A549 (cell line): ENCODE data around the gene CLEC2B. TPM values are rescaled to one million over a fixed set of nuclear protein-coding genes. Genes with fewer than 3 reads are reported as not detected.

Source experiments
- ATAC-seq, 2 experiments: fragments of 200-7000 bp in 1 of 2; fragments of >200 bp in 1 of 2; cut with Nextera tagmentation in 1 of 2; cut with Tn5 transposase in 1 of 2; 3 replicates each; pipeline versions ENCODE4 v1.8.0 to v1.9.1; 2018 to 2020; ENCODE audit warnings: mild to moderate bottlenecking in 1 of 2, moderate library complexity in 1 of 2
- CTCF ChIA-PET: fragments of 300-600 bp; sonication (Branson Sonifier 250); formaldehyde crosslinking; extraction: SDS; loops from one replicate; lab custom pipeline; 2021; ENCODE audit warnings: antibody characterized with exemption, inconsistent platforms; lab: Yijun Ruan, JAX
- POLR2A ChIA-PET: fragments of 350-600 bp; formaldehyde crosslinking; extraction: SDS; loops from one replicate; lab custom pipeline; 2021; ENCODE audit warnings: antibody characterized with exemption, inconsistent platforms; lab: Yijun Ruan, JAX
- DNase-seq, 2 experiments: peaks; one replicate each; pipeline versions ENCODE4 v3.0.0 to v3.0.0-alpha.2; 2011 to 2016; ENCODE audit warnings: low read depth in 1 of 2, low spot score in 1 of 2
- FAIRE-seq: peaks from 2 replicates; lab custom pipeline; 2011; peaks lifted over from hg19 to GRCh38; lab: Jason Lieb, UNC
- H3K27ac ChIP-seq, 2 experiments: fragments of >200 bp; sonication (Bioruptor Twin); formaldehyde crosslinking; 3 replicates each; pipeline ENCODE4 v1.5.1; 2016 to 2017
- H3K4me1 ChIP-seq: fragments of >200 bp; sonication (Bioruptor Twin); formaldehyde crosslinking; 3 replicates; pipeline ENCODE4 v1.6.1; 2016
- H3K4me2 ChIP-seq: fragments of >200 bp; sonication (Bioruptor Twin); formaldehyde crosslinking; 3 replicates; pipeline ENCODE4 v1.6.1; 2016
- H3K4me3 ChIP-seq: fragments of >200 bp; sonication (Bioruptor Twin); formaldehyde crosslinking; 3 replicates; pipeline ENCODE4 v1.5.1; 2016
- H3K9me3 ChIP-seq: fragments of >200 bp; sonication (Bioruptor Twin); formaldehyde crosslinking; 3 replicates; pipeline ENCODE4 v1.6.1; 2016
- BHLHE40 ChIP-seq: IDR thresholded peaks from 2 replicates; pipeline ENCODE4 v1.6.1; 2012; ENCODE audit warnings: low read depth, low read length, inconsistent platforms
- CBX2 ChIP-seq: fragments of 200-600 bp; sonication (generic); IDR thresholded peaks from 2 replicates; pipeline ENCODE4 v1.6.1; 2016; ENCODE audit warnings: low read depth, mild to moderate bottlenecking, borderline replicate concordance
- CBX8 ChIP-seq: fragments of 200-600 bp; sonication (generic); IDR thresholded peaks from 2 replicates; pipeline ENCODE4 v1.6.1; 2016
- CEBPB ChIP-seq, 2 experiments: fragments of >200 bp in 1 of 2; sonication (Bioruptor Twin) in 1 of 2; formaldehyde crosslinking in 1 of 2; IDR thresholded peaks; 2 replicates each; pipeline ENCODE4 v1.6.1; 2012 to 2016
- EHF ChIP-seq: fragments of 250-450 bp; sonication (Bioruptor Pico); IDR thresholded peaks from 2 replicates; pipeline ENCODE4 v1.5.0; 2020; ENCODE audit warnings: mild to moderate bottlenecking
- FOSB ChIP-seq: fragments of 250-450 bp; sonication (Bioruptor Pico); IDR thresholded peaks from 2 replicates; pipeline ENCODE4 v1.5.0; 2020; ENCODE audit warnings: mild to moderate bottlenecking, moderate library complexity
- FOSL2 ChIP-seq, 2 experiments: fragments of 450-650 bp in 1 of 2; fragments of >200 bp in 1 of 2; sonication (Bioruptor Twin) in 1 of 2; formaldehyde crosslinking; IDR thresholded peaks; 2 replicates each; pipeline versions ENCODE4 v1.5.0 to v1.6.1; 2016 to 2020; ENCODE audit warnings: mild to moderate bottlenecking in 1 of 2, moderate library complexity in 1 of 2
- HDAC2 ChIP-seq: fragments of 200-600 bp; sonication (generic); IDR thresholded peaks from 2 replicates; pipeline ENCODE4 v1.6.1; 2016
- HOXA7 ChIP-seq: fragments of 250-450 bp; sonication (Bioruptor Pico); IDR thresholded peaks from 2 replicates; pipeline ENCODE4 v1.5.0; 2020; ENCODE audit warnings: mild to moderate bottlenecking, moderate library complexity
- JUN ChIP-seq, 2 experiments: fragments of >200 bp; sonication (Bioruptor Twin); formaldehyde crosslinking; IDR thresholded peaks; 2 replicates in 1 of 2; 3 replicates in 1 of 2; pipeline ENCODE4 v1.6.1; 2016 to 2017
- KDM1A ChIP-seq: fragments of 200-600 bp; sonication (generic); IDR thresholded peaks from 2 replicates; pipeline ENCODE4 v1.6.1; 2016; ENCODE audit warnings: low read depth, mild to moderate bottlenecking
- MYC ChIP-seq: IDR thresholded peaks from 2 replicates; pipeline ENCODE4 v1.6.1; 2012; ENCODE audit warnings: mild to moderate bottlenecking, inconsistent platforms, low read length, improper control_type of control experiment, borderline replicate concordance
- NPAS2 ChIP-seq: fragments of 250-450 bp; sonication (Bioruptor Pico); IDR thresholded peaks from 2 replicates; pipeline ENCODE4 v1.8.0; 2022; ENCODE audit warnings: mild to moderate bottlenecking, moderate library complexity, borderline replicate concordance
- POLR2AphosphoS2 ChIP-seq: conservative IDR thresholded peaks from 2 replicates; pipeline ENCODE4 v1.6.1; 2012; ENCODE audit warnings: low read length, improper control_type of control experiment, inconsistent platforms
- RCOR1 ChIP-seq: fragments of 150-350 bp; IDR thresholded peaks from 2 replicates; pipeline ENCODE4 v1.6.1; 2014; ENCODE audit warnings: antibody characterized with exemption, low read length, low read depth
- RFX5 ChIP-seq: fragments of 450-650 bp; IDR thresholded peaks from 2 replicates; pipeline ENCODE4 v1.7.1; 2014; ENCODE audit warnings: antibody characterized with exemption, mild to moderate bottlenecking, moderate library complexity
- RNF2 ChIP-seq: fragments of 200-600 bp; sonication (generic); IDR thresholded peaks from 2 replicates; pipeline ENCODE4 v1.6.1; 2016; ENCODE audit warnings: low read depth, mild to moderate bottlenecking, antibody characterized with exemption, moderate library complexity, borderline replicate concordance
- SREBF2 ChIP-seq: fragments of 450-650 bp; IDR thresholded peaks from 2 replicates; pipeline ENCODE4 v1.6.1; 2014; ENCODE audit warnings: mild to moderate bottlenecking, moderate library complexity
- ZC3H11A ChIP-seq: fragments of 450-650 bp; IDR thresholded peaks from 2 replicates; pipeline ENCODE4 v1.6.1; 2014; ENCODE audit warnings: antibody characterized with exemption, mild to moderate bottlenecking
- WGBS: methylation state at CpG from one replicate; pipeline ENCODE4 v1.1.6; 2017; ENCODE audit errors: missing lambda C conversion rate; 5-methylcytosine and 5-hydroxymethylcytosine counted together
- polyA plus RNA-seq, 4 experiments: library from polyadenylated mRNA; depleted of rRNA in 3 of 4; stranded (reverse); fragments of >200 nt; fragmentation: RNase III in 1 of 4; extraction: RNeasy Plus Mini Kit Qiagen cat#74134 plus additional on column Dnase treatment in 1 of 4; gene quantifications; 2 replicates in 3 of 4; 3 replicates in 1 of 4; pipeline ENCODE4 v1.2.3, GENCODE V29; 2011 to 2017
- TF ChIP-seq, protein P1 (sequence below): fragments of 150-350 bp; IDR thresholded peaks from 2 replicates; pipeline ENCODE4 v1.6.1; 2014; ENCODE audit warnings: low read depth, mild to moderate bottlenecking, low read length
- TF ChIP-seq, protein P2 (sequence below): fragments of >200 bp; sonication (Bioruptor Twin); formaldehyde crosslinking; IDR thresholded peaks from 3 replicates; pipeline ENCODE4 v1.6.1; 2016
- TF ChIP-seq, protein P3 (sequence below): fragments of >200 bp; sonication (Bioruptor Twin); formaldehyde crosslinking; IDR thresholded peaks from 2 replicates; pipeline ENCODE4 v1.6.1; 2016

The CLEC2B gene
- polyA plus RNA-seq, 2 of the 4 experiments (the other 2 are of a cell fraction) = 0.30 to 2.1 TPM

DNA sequence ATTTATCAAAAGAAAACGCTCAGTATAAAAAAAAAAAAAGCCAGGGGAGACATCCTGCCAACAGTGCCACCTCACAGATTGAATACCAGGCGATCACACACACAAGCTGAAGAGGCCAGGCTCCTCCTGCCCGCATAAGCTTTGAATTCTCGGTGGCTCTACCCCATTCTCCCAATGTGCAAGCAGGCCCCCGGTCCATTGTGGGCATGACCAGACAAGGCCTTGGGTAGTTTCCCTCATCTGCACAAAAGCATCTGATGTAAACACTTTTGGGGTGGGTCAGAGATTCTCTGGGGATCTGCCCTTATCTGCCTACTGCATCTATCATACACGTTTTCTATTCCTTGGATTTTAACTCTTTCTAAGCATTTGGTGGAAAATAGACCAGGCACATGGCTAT is 28.4 kb upstream of the CLEC2B start (continued):
- TF ChIP-seq, protein P1, sequence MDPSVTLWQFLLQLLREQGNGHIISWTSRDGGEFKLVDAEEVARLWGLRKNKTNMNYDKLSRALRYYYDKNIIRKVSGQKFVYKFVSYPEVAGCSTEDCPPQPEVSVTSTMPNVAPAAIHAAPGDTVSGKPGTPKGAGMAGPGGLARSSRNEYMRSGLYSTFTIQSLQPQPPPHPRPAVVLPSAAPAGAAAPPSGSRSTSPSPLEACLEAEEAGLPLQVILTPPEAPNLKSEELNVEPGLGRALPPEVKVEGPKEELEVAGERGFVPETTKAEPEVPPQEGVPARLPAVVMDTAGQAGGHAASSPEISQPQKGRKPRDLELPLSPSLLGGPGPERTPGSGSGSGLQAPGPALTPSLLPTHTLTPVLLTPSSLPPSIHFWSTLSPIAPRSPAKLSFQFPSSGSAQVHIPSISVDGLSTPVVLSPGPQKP = no peak
- no peak for TF ChIP-seq BHLHE40
- TF ChIP-seq, all 56 proteins: peak for 0

DNA sequence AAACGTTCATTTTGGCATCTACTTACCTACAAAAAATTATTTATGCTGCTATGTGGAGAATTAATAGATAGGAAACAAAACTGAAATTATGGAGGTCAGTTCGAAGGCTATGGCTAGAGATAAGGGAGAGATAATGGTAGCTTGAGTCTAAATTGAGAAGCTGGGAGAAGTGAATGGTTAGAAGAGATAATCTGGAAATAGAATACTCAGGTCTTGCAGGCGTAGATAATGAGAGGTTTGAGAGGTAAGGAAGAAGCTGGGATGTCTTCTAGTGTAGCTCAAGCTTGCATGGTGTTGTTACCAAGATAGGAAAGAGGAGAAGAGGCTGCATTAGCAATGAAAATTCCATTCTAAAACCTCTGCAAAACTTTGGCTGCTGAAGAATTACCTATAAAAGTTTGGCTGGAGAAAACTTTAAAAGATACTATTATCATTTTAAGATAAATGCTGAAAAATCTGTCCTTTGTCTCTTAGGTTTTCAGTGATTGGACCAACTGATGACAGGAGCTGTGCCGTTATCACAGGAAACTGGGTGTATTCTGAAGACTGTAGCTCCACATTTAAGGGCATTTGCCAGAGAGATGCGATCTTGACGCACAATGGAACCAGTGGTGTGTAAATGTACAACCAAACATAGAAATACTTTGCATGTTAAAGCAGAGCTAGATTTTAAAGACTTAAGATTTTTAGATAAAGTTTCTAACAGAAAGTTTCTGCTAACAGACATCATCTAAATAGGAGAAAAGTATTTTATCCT is 26.2 kb upstream of the CLEC2B start:
- no peak overlapping the region for H3K4me2 ChIP-seq
- no peak overlapping the region for H3K27ac ChIP-seq
- no peaks in the 10 kb centered on the region for H3K9me3 ChIP-seq
- POLR2A ChIA-PET = no interaction called here
- H3K4me1 ChIP-seq = no peaks in the 10 kb centered on the region
- H3K4me3 ChIP-seq = no peak overlapping the region
- TF ChIP-seq CBX8 (no peak), RCOR1 (no peak), RNF2 (no peak)
- TF ChIP-seq, protein P2, sequence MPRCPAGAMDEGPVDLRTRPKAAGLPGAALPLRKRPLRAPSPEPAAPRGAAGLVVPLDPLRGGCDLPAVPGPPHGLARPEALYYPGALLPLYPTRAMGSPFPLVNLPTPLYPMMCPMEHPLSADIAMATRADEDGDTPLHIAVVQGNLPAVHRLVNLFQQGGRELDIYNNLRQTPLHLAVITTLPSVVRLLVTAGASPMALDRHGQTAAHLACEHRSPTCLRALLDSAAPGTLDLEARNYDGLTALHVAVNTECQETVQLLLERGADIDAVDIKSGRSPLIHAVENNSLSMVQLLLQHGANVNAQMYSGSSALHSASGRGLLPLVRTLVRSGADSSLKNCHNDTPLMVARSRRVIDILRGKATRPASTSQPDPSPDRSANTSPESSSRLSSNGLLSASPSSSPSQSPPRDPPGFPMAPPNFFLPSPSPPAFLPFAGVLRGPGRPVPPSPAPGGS = no peak
- FAIRE-seq (no peak), DNase-seq (no peak), ATAC-seq (no peak)
- WGBS = 42% methylated on average over 6 of the region's 6 CpGs
- CTCF ChIA-PET = interaction anchor here (1.2 kb wide), 1 partner anchor 81 kb away, joined by 3 read pairs; no protein-coding TSS in a partner anchor

DNA sequence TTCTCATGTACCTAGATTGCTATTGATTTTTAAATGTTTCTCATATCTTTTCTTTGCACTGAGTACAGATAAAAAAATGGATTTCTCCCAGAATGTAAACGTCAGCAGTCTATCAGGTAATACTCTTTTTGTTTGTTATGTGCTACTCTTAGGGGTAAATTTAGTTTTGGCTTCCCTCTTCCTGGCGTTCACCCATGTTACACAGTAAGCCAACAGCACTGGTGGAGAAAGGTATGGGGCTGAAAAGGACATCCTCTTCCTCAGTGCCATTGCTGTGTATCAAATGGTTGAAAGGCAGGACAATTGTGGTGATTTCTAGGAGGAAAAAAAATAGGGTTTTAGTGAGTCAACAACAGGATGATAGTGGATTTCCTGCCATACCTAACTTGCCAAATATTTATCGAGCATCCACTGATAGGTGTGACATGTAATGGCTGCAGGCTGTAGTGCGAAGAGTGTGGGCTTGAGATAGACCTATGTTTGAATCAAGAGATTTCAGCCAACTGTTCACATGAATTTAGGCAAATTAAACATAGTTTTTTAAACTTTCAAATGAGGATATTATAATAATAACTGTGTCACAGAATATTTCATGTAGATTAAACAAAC is 19.6 kb upstream of the CLEC2B start:
- POLR2A ChIA-PET = no interaction called here
- H3K9me3 ChIP-seq = no peaks in the 10 kb centered on the region
- no peak overlapping the region for H3K27ac ChIP-seq
- FAIRE-seq = no peak
- H3K4me3 ChIP-seq = no peak overlapping the region
- no peak overlapping the region for H3K4me2 ChIP-seq
- WGBS = 47% methylated on average over 4 of the region's 4 CpGs
- CTCF ChIA-PET = no interaction called here
- no peak for TF ChIP-seq RNF2
- no peak for TF ChIP-seq CBX2
- TF ChIP-seq RFX5 = no peak
- TF ChIP-seq MYC = no peak
- no peak for TF ChIP-seq JUN (IDR thresholded peaks at IDR 0.05)
- no peak for DNase-seq
- no peaks in the 10 kb centered on the region for H3K4me1 ChIP-seq
- ATAC-seq = no peak

DNA sequence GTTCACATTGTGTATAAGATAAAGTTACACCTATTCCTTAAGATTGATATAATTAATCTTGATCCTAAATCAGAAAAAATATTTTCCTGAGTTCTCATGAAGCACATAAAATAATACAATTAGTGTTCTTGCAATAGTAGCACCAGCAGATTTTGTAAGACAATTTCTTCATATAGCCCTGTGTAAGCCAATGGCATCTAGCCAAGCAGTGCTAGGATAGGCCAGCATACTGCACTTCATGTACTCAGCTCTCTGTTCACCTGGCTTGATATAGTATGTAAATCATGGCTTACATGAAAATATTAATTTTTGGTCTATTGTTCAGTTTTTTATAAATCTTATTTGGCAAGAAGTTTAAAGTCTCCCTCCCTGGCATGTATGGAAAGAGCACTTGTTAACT is 14.0 kb upstream of the CLEC2B start:
- FAIRE-seq (no peak), ATAC-seq (no peak), DNase-seq (no peak)
- H3K9me3 ChIP-seq = no peaks in the 10 kb centered on the region
- no peak overlapping the region for H3K4me3 ChIP-seq
- H3K27ac ChIP-seq = no peak overlapping the region
- POLR2A ChIA-PET = no interaction called here
- H3K4me2 ChIP-seq = no peak overlapping the region
- no peaks in the 10 kb centered on the region for H3K4me1 ChIP-seq
- TF ChIP-seq JUN (IDR thresholded peaks at IDR 0.05) = no peak
- TF ChIP-seq, protein P3, sequence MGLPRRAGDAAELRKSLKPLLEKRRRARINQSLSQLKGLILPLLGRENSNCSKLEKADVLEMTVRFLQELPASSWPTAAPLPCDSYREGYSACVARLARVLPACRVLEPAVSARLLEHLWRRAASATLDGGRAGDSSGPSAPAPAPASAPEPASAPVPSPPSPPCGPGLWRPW = no peak
- TF ChIP-seq SREBF2 = no peak
- no peak for TF ChIP-seq FOSB (CRISPR knock-in tag)
- TF ChIP-seq EHF (CRISPR knock-in tag) = no peak
- CTCF ChIA-PET = no interaction called here

DNA sequence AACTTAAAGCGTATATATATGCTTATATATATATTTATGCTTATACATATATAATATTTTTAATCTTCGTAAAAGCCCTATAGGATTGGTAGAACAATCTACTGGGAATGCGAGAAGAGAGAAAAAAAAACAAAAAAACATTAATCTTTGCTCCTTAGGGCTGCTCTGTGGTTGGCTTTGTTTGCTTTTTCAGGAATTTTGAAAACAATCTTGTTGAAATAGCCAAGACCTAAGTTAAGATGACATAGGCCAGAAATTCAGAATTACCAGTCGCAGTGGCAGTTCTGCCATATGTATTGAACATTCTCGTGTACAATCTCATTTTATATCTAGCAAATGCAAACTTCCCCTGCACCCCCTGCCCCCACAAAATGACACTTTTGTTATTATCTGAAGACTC is 12.8 kb upstream of the CLEC2B start:
- WGBS = 68% methylated on average over 5 of the region's 5 CpGs
- ChIA-PET POLR2A (no interaction called here), CTCF (no interaction called here)
- no peak for TF ChIP-seq FOSL2 (IDR thresholded peaks at IDR 0.05)
- TF ChIP-seq FOSL2 (CRISPR knock-in tag; IDR thresholded peaks at IDR 0.05) = no peak
- no peak for TF ChIP-seq BHLHE40
- TF ChIP-seq CBX2 = no peak
- TF ChIP-seq, protein P2 = no peak
- TF ChIP-seq FOSB (CRISPR knock-in tag) = no peak
- TF ChIP-seq CEBPB (IDR thresholded peaks at IDR 0.05) = no peak
- TF ChIP-seq, protein P1 = no peak
- no peak for TF ChIP-seq POLR2AphosphoS2
- TF ChIP-seq HDAC2 = no peak
- TF ChIP-seq NPAS2 = no peak
- no peak for TF ChIP-seq HOXA7 (CRISPR knock-in tag)
- TF ChIP-seq KDM1A = no peak
- no peak for TF ChIP-seq ZC3H11A
- TF ChIP-seq MYC = no peak

More for the DNA sequence above, 12.8 kb upstream of the CLEC2B start:
- no peak for DNase-seq
- H3K4me2 ChIP-seq = no peak overlapping the region
- H3K4me3 ChIP-seq = no peak overlapping the region
- no peaks in the 10 kb centered on the region for H3K4me1 ChIP-seq
- no peak for ATAC-seq
- FAIRE-seq = no peak
- H3K27ac ChIP-seq = no peak overlapping the region
- H3K9me3 ChIP-seq = no peaks in the 10 kb centered on the region
